Esophagus muscularis mucosa (tissue), 4 donors: ENCODE results near the gene TEAD3.

Source experiments
- CTCF ChIP-seq, 3 experiments: fragments of 200-600 bp in 2 of 3; fragments of 450-650 bp in 1 of 3; sonication (generic) in 2 of 3; IDR thresholded peaks; one replicate each; pipeline ENCODE4 v1.5.1; 2017 to 2019; ENCODE audit warnings: antibody characterized with exemption in 3 of 3, mild to moderate bottlenecking in 2 of 3, moderate library complexity in 1 of 3
- EP300 ChIP-seq: sonication (generic); formaldehyde crosslinking; IDR thresholded peaks from one replicate; pipeline ENCODE4 v1.6.1; 2017; ENCODE audit warnings: antibody characterized with exemption
- POLR2A ChIP-seq: fragments of 450-650 bp; IDR thresholded peaks from one replicate; pipeline ENCODE4 v1.6.1; 2017; ENCODE audit warnings: antibody characterized with exemption, moderate library complexity, mild to moderate bottlenecking, low read depth
- POLR2AphosphoS5 ChIP-seq, 2 donors: sonication (generic); formaldehyde crosslinking; IDR thresholded peaks; one replicate each; pipeline ENCODE4 v1.6.1; 2017; ENCODE audit warnings: antibody characterized with exemption in 2 of 2

- no peak for TF ChIP-seq CTCF (IDR thresholded peaks at IDR 0.05)
- TF ChIP-seq EP300: no peak
- TF ChIP-seq POLR2A: no peak
- TF ChIP-seq POLR2AphosphoS5 (IDR thresholded peaks at IDR 0.05): no peak
Observed at GRCh38 chr6:35518566-35519312, 21.9 kb upstream of the TEAD3 start.
